ENCODE data around the gene FGF8. TPM values are rescaled to one million over a fixed set of nuclear protein-coding genes. Genes with fewer than 3 reads are reported as not detected.
A peak's percentile ranks its signal among the peaks of the same experiment; 100 is the strongest.

Gene FGF8
- total and polyA plus RNA-seq, 2 of the 8 experiments (the other 6 are each of a cell fraction or from before 2014, with no cell fraction given): 1.1 to 3.9 TPM

GRCh38 chr10:101773923-101774588, 1.9 kb downstream of the FGF8 start (continued):
- TF ChIP-seq CHD7 (IDR thresholded peaks at IDR 0.05; ENCODE audit: insufficient replicate concordance, low read length): no peak
- no peak for TF ChIP-seq ASH2L (IDR thresholded peaks at IDR 0.05; ENCODE audit: low read length)
- no peak for TF ChIP-seq EGR1 (IDR thresholded peaks at IDR 0.05; ENCODE audit: borderline replicate concordance, low read depth, low read length)
- TF ChIP-seq EP300 (IDR thresholded peaks at IDR 0.05; ENCODE audit: borderline replicate concordance in 1 of 2, low read depth in 2 of 2, low read length in 2 of 2): no peak
- TF ChIP-seq ZNF274 (IDR thresholded peaks at IDR 0.05; ENCODE audit: borderline replicate concordance, extremely low read depth, low read length): no peak
- TF ChIP-seq YY1 (IDR thresholded peaks at IDR 0.05; ENCODE audit: low read depth, low read length): no peak
- TF ChIP-seq KDM5A (IDR thresholded peaks at IDR 0.05; ENCODE audit: low read length): no peak
- no peak for TF ChIP-seq MAX (IDR thresholded peaks at IDR 0.05)
- peak; percentile 48 for TF ChIP-seq RNF2 (IDR thresholded peaks at IDR 0.05; ENCODE audit: borderline replicate concordance, low read depth, low read length, missing control alignments, poor library complexity, severe bottlenecking)
- TF ChIP-seq EZH2 (IDR thresholded peaks at IDR 0.05; ENCODE audit: low read depth, low read length, severe bottlenecking): no peak

Measured in H1 (cell line).